IPS DF 4.7 (cell line): ENCODE measurements around the gene TREML4.

ENCODE experiments used
- DNase-seq: peaks from one replicate; pipeline ENCODE4 v3.0.0-alpha.2; 2013; ENCODE audit warnings: low spot score; ENCODE audit errors: extremely low read depth

Gene TREML4

GRCh38 chr6:41284726-41285125, 56.6 kb downstream of the TREML4 start:
- no peak for DNase-seq

GRCh38 chr6:41286544-41287346, 58.6 kb downstream of the TREML4 start, which contains the start of gene TREM1:
Gene TREM1 (minus strand): TSS chr6:41286682. CDS start chr6:41286655, 27 bp downstream.
- no peak for DNase-seq

- no peak for DNase-seq
These were observed 60.0 kb downstream of the TREML4 start for GRCh38 chr6:41288030-41288753.
